Right lobe of liver (tissue), 6 donors: ENCODE data around the gene DNAH8. TPM values are rescaled to one million over a fixed set of nuclear protein-coding genes. Genes with fewer than 3 reads are reported as not detected.

Experiments
- ATAC-seq, 4 donors: fragments of 200-7000 bp; cut with Tn5 transposase; one replicate each; pipeline ENCODE4 v1.9.1; 2020; ENCODE audit warnings: mild to moderate bottlenecking in 4 of 4, moderate library complexity in 4 of 4
- DNase-seq, 3 donors: peaks; one replicate each; pipeline ENCODE4 v3.0.0-alpha.2; 2020
- H3K27ac ChIP-seq, 3 donors: fragments of 200-600 bp; one replicate each; pipeline ENCODE4 v1.8.0; 2022
- H3K27me3 ChIP-seq, 2 donors: fragments of 200-600 bp; one replicate each; pipeline ENCODE4 v1.8.0; 2022
- H3K36me3 ChIP-seq, 4 donors: fragments of 200-600 bp; sonication (generic) in 1 of 4; one replicate each; pipeline versions ENCODE4 v1.5.1 to v1.8.0; 2017 to 2022; ENCODE audit warnings: control low read depth in 1 of 4
- H3K4me1 ChIP-seq, 4 donors: fragments of 200-600 bp; sonication (generic) in 1 of 4; one replicate each; pipeline versions ENCODE4 v1.5.1 to v1.8.0; 2017 to 2022; ENCODE audit warnings: control low read depth in 1 of 4
- H3K4me3 ChIP-seq, 3 donors: fragments of 200-600 bp; one replicate each; pipeline ENCODE4 v1.8.0; 2022
- H3K9me3 ChIP-seq, 4 donors: fragments of 200-600 bp; sonication (generic) in 1 of 4; one replicate each; pipeline versions ENCODE4 v1.5.1 to v1.8.0; 2017 to 2022; ENCODE audit warnings: control low read depth in 1 of 4
- CTCF ChIP-seq, 4 donors: fragments of 200-600 bp in 3 of 4; fragments of 450-650 bp in 1 of 4; IDR thresholded peaks; one replicate each; pipeline versions ENCODE4 v1.5.1 to v1.8.0; 2016 to 2022; ENCODE audit warnings: antibody characterized with exemption in 4 of 4, mild to moderate bottlenecking in 2 of 4
- POLR2A ChIP-seq: fragments of 450-650 bp; IDR thresholded peaks from one replicate; pipeline ENCODE4 v1.6.1; 2017; ENCODE audit warnings: antibody characterized with exemption, mild to moderate bottlenecking
- WGBS: methylation state at CpG from one replicate; pipeline ENCODE4 v1.1.6; 2018; ENCODE audit warnings: low coverage, low lambda C conversion rate; ENCODE audit not compliant: insufficient coverage; ENCODE audit errors: missing lambda C conversion rate; 5-methylcytosine and 5-hydroxymethylcytosine counted together
- intact Hi-C, 2 donors: fragments of 100-400 bp; cut with DNase I; formaldehyde crosslinking; loops; one replicate each; pipeline versions ENCODE4 v1.11.2 to v1.14.1; 2022
- total RNA-seq, 6 experiments: library from RNA; depleted of rRNA in 2 of 6; stranded (reverse); fragments of >200 nt in 2 of 6; fragmentation: NEBNext Ultra II Directional in 3 of 6; extraction: Animal tissue kit (Norgen Biotek cat#: 25700) in 3 of 6; gene quantifications; one replicate each; pipeline versions ENCODE4 v1.1.0 to v1.2.4, GENCODE V29; 2016 to 2023
- donor health status: DM: no; HTN: yes; CAD: no.
- donor health status: DM: no; HTN: no; CAD: no.
- donor health status: DM: no; HTN: no; CAD: no.
- donor health status: DM: no; HTN: yes; CAD: no.
- donor health status: DM: no; HTN: yes; CAD: no.

Gene DNAH8
- total RNA-seq, 6 experiments from 2014 or later: 0.02 TPM; not detected in 5

- intact Hi-C loops: loop anchor here in 1 of 2 donors (10.0 kb wide), 2 partner anchors 57 to 437 kb away; partner anchors contain the start of gene KCNK17
Measured at GRCh38 chr6:38877721-38878120, 162.6 kb downstream of the DNAH8 start.

GRCh38 chr6:38882157-38882556, 167.0 kb downstream of the DNAH8 start:
- no peaks in the 10 kb centered on the region for H3K4me1 ChIP-seq
- no peaks in the 10 kb centered on the region for H3K9me3 ChIP-seq
- 82% methylated on average over 2 of the region's 2 CpGs for WGBS
- no peak overlapping the region for H3K4me3 ChIP-seq
- intact Hi-C loops: no loop called here
- DNase-seq (no peak), ATAC-seq (no peak)
- TF ChIP-seq CTCF (IDR thresholded peaks at IDR 0.05) (no peak), POLR2A (no peak)
- H3K27me3 ChIP-seq: no peaks in the 10 kb centered on the region
- no peak overlapping the region for H3K27ac ChIP-seq
- no peaks in the 10 kb centered on the region for H3K36me3 ChIP-seq

More at GRCh38 chr6:38877721-38878120, 162.6 kb downstream of the DNAH8 start:
- whole genome bisulfite sequencing: 60% methylated on average over 3 of the region's 3 CpGs
- DNase-seq (no peak), ATAC-seq (no peak)
- Histone ChIP-seq H3K36me3 (no peaks in the 10 kb centered on the region), H3K27me3 (no peaks in the 10 kb centered on the region), H3K9me3 (no peaks in the 10 kb centered on the region), H3K4me3 (no peak overlapping the region), H3K27ac (no peak overlapping the region), H3K4me1 (no peaks in the 10 kb centered on the region)
- TF ChIP-seq POLR2A: no peak
- no peak for TF ChIP-seq CTCF (IDR thresholded peaks at IDR 0.05)

GRCh38 chr6:38897507-38897906, 182.4 kb downstream of the DNAH8 start:
- ATAC-seq: no peak
- Histone ChIP-seq H3K9me3 (no peaks in the 10 kb centered on the region), H3K36me3 (no peaks in the 10 kb centered on the region), H3K4me1 (no peaks in the 10 kb centered on the region), H3K27ac (no peak overlapping the region), H3K27me3 (no peaks in the 10 kb centered on the region), H3K4me3 (no peak overlapping the region)
- 82% methylated on average over 4 of the region's 6 CpGs for WGBS
- intact Hi-C loops: no loop called here
- TF ChIP-seq POLR2A: no peak
- TF ChIP-seq CTCF (IDR thresholded peaks at IDR 0.05): no peak
- no peak for DNase-seq

- ATAC-seq (no peak), DNase-seq (no peak)
- Histone ChIP-seq H3K4me1 (no peaks in the 10 kb centered on the region), H3K27me3 (no peaks in the 10 kb centered on the region), H3K4me3 (no peak overlapping the region), H3K27ac (no peak overlapping the region), H3K36me3 (no peaks in the 10 kb centered on the region), H3K9me3 (no peaks in the 10 kb centered on the region)
- WGBS: 87% methylated on average over 3 of the region's 3 CpGs
- TF ChIP-seq CTCF (IDR thresholded peaks at IDR 0.05) (no peak), POLR2A (no peak)
- intact Hi-C loops: no loop called here
Measured at GRCh38 chr6:38901802-38902522, 186.9 kb downstream of the DNAH8 start.
